HCT116 (cell line): ENCODE results near the gene GDAP1L1. TPM values are rescaled to one million over a fixed set of nuclear protein-coding genes. Genes with fewer than 3 reads are reported as not detected.
A peak's percentile ranks its signal among the peaks of the same experiment; 100 is the strongest.

Source experiments
- ATAC-seq: fragments of 200-7000 bp; cut with Tn5 transposase; 2 replicates; pipeline ENCODE4 v1.9.1; 2020; ENCODE audit warnings: mild to moderate bottlenecking, moderate library complexity
- BruUV-seq: library from RNA; stranded (reverse); fragments of 400-500 nt; replicated peaks from 2 replicates; lab custom pipeline; 2021; lab: Mats Ljungman, UMichigan
- CTCF ChIA-PET: fragments of 300-600 bp; sonication (Branson Sonifier 250); formaldehyde crosslinking; loops from one replicate; lab custom pipeline; 2021; ENCODE audit warnings: antibody characterized with exemption; lab: Charles Lee
- POLR2A ChIA-PET: fragments of 300-600, 350-600 bp; sonication (Branson Sonifier 250); formaldehyde crosslinking; loops from one replicate; lab custom pipeline; 2021; ENCODE audit warnings: antibody characterized with exemption; lab: Charles Lee
- RAD21 ChIA-PET, 2 experiments: fragments of 300-600 bp; sonication (Branson Sonifier 250); formaldehyde crosslinking; loops; one replicate each; lab custom pipeline; 2023; ENCODE audit warnings: low total read pairs in 2 of 2; ENCODE audit not compliant: uncharacterized antibody in 2 of 2, unreplicated experiment in 2 of 2, low non-redundant PET in 1 of 2; lab: Charles Lee
- DNase-seq: peaks from one replicate; pipeline ENCODE4 v3.0.0-alpha.2; 2010; ENCODE audit warnings: low read depth, low spot score
- H2AFZ ChIP-seq: fragments of 200-600 bp; shearing (Covaris generic), sonication (generic); 2 replicates; pipeline ENCODE4 v1.6.1; 2017; ENCODE audit warnings: low read depth, mixed run types, mixed read lengths, antibody characterized with exemption, low read length; ENCODE audit not compliant: poor library complexity, severe bottlenecking
- H3K27ac ChIP-seq: 2 replicates; pipeline ENCODE4 v1.5.1; 2012; ENCODE audit warnings: low read depth, low read length
- H3K27me3 ChIP-seq: fragments of 200-600 bp; sonication (generic); 2 replicates; pipeline ENCODE4 v1.6.1; 2016; ENCODE audit warnings: mixed run types, low read length, mixed read lengths; ENCODE audit not compliant: insufficient read depth
- H3K36me3 ChIP-seq, 2 experiments: fragments of 200-500 bp in 1 of 2; fragments of 200-600 bp in 1 of 2; sonication (Bioruptor generic) in 1 of 2; sonication (generic) in 1 of 2; 2 replicates each; pipeline versions ENCODE4 v1.5.1 to v1.6.1; 2014 to 2016; ENCODE audit warnings: low read length in 2 of 2, inconsistent platforms in 1 of 2, mixed read lengths in 1 of 2, mixed run types in 1 of 2; ENCODE audit not compliant: insufficient read depth in 2 of 2, control insufficient read depth in 1 of 2
- H3K4me1 ChIP-seq, 2 experiments: fragments of 200-600 bp in 1 of 2; sonication (generic) in 1 of 2; 2 replicates each; pipeline versions ENCODE4 v1.5.1 to v1.6.1; 2012 to 2017; ENCODE audit warnings: low read length in 2 of 2, inconsistent platforms in 1 of 2, mild to moderate bottlenecking in 1 of 2, mixed read lengths in 1 of 2, mixed run types in 1 of 2, moderate library complexity in 1 of 2; ENCODE audit not compliant: insufficient read depth in 2 of 2, control insufficient read depth in 1 of 2
- H3K4me2 ChIP-seq: fragments of 200-600 bp; sonication (generic); 2 replicates; pipeline ENCODE4 v1.6.1; 2017; ENCODE audit warnings: mixed run types, low read length, mixed read lengths
- H3K4me3 ChIP-seq, 2 experiments: fragments of 200-600 bp in 1 of 2; sonication (generic) in 1 of 2; replicated peaks in 1 of 2; 2 replicates each; pipeline ENCODE4 v1.5.1; 2011 to 2016; ENCODE audit warnings: low read length in 2 of 2, control low read depth in 1 of 2, low read depth in 1 of 2, mild to moderate bottlenecking in 1 of 2, mixed read lengths in 1 of 2, mixed run types in 1 of 2
- H3K79me2 ChIP-seq: fragments of 200-600 bp; sonication (generic); 2 replicates; pipeline ENCODE4 v1.6.1; 2017; ENCODE audit warnings: mild to moderate bottlenecking, mixed run types, low read length, moderate library complexity, mixed read lengths; ENCODE audit not compliant: insufficient read depth
- H3K9ac ChIP-seq: fragments of 200-600 bp; sonication (generic); 2 replicates; pipeline ENCODE4 v1.6.1; 2016; ENCODE audit warnings: low read length, mixed read lengths
- H3K9me2 ChIP-seq: fragments of 200-600 bp; sonication (generic), shearing (Covaris generic); 2 replicates; pipeline ENCODE4 v1.6.1; 2017; ENCODE audit warnings: mixed run types, mild to moderate bottlenecking, moderate library complexity; ENCODE audit not compliant: insufficient read depth
- H3K9me3 ChIP-seq, 2 experiments: fragments of 200-500 bp in 1 of 2; fragments of 200-600 bp in 1 of 2; sonication (Bioruptor generic) in 1 of 2; sonication (generic) in 1 of 2; 2 replicates each; pipeline ENCODE4 v1.6.1; 2014 to 2017; ENCODE audit warnings: low read length in 2 of 2, mixed read lengths in 2 of 2, inconsistent platforms in 1 of 2, low read depth in 1 of 2, mild to moderate bottlenecking in 1 of 2, mixed run types in 1 of 2, moderate library complexity in 1 of 2; ENCODE audit not compliant: control insufficient read depth in 1 of 2, insufficient read depth in 1 of 2
- H4K20me1 ChIP-seq: fragments of 200-600 bp; sonication (generic), shearing (Covaris generic); 2 replicates; pipeline ENCODE4 v1.6.1; 2017; ENCODE audit warnings: mixed run types, mild to moderate bottlenecking, moderate library complexity; ENCODE audit not compliant: insufficient read depth
- ELF1 ChIP-seq: IDR thresholded peaks from 2 replicates; pipeline ENCODE4 v1.6.1; 2012; ENCODE audit warnings: low read depth, borderline replicate concordance
- YY1 ChIP-seq: IDR thresholded peaks from 2 replicates; pipeline ENCODE4 v1.6.1; 2011; ENCODE audit warnings: low read length, low read depth, moderate library complexity, mild to moderate bottlenecking; ENCODE audit not compliant: insufficient replicate concordance; ENCODE audit errors: extremely low read depth
- ZFX ChIP-seq: fragments of 450-650 bp; IDR thresholded peaks from 2 replicates; pipeline ENCODE4 v1.6.1; 2017
- ZNF274 ChIP-seq: fragments of 200-500 bp; sonication (Bioruptor generic); IDR thresholded peaks from 2 replicates; pipeline ENCODE4 v1.6.1; 2014; ENCODE audit warnings: mild to moderate bottlenecking, low read depth, low read length, inconsistent platforms
- intact Hi-C: fragments of 100-400 bp; cut with micrococcal nuclease; formaldehyde crosslinking; loops from 2 replicates; pipeline ENCODE4 v1.10.0; 2022
- total RNA-seq: library from RNA; stranded (reverse); gene quantifications from one replicate; pipeline ENCODE4 v1.2.1, GENCODE V29; 2021; ENCODE audit not compliant: unreplicated experiment
- TF ChIP-seq, protein P1 (sequence below): IDR thresholded peaks from 2 replicates; pipeline ENCODE4 v1.6.1; 2011; ENCODE audit warnings: mild to moderate bottlenecking, low read length, moderate library complexity; ENCODE audit not compliant: insufficient replicate concordance; ENCODE audit errors: extremely low read depth

Gene GDAP1L1
- total RNA-seq, 1 experiment from 2014 or later = not detected

GRCh38 chr20:44280387-44280786 lies 33.3 kb downstream of the GDAP1L1 start:
- TF ChIP-seq, protein P1, sequence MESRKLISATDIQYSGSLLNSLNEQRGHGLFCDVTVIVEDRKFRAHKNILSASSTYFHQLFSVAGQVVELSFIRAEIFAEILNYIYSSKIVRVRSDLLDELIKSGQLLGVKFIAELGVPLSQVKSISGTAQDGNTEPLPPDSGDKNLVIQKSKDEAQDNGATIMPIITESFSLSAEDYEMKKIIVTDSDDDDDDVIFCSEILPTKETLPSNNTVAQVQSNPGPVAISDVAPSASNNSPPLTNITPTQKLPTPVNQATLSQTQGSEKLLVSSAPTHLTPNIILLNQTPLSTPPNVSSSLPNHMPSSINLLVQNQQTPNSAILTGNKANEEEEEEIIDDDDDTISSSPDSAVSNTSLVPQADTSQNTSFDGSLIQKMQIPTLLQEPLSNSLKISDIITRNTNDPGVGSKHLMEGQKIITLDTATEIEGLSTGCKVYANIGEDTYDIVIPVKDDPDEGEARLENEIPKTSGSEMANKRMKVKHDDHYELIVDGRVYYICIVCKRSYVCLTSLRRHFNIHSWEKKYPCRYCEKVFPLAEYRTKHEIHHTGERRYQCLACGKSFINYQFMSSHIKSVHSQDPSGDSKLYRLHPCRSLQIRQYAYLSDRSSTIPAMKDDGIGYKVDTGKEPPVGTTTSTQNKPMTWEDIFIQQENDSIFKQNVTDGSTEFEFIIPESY = no peak
- TF ChIP-seq ELF1 = no peak
- TF ChIP-seq YY1 = no peak
- TF ChIP-seq ZNF274 = no peak
- TF ChIP-seq, all 23 proteins: peak for 0

DNA sequence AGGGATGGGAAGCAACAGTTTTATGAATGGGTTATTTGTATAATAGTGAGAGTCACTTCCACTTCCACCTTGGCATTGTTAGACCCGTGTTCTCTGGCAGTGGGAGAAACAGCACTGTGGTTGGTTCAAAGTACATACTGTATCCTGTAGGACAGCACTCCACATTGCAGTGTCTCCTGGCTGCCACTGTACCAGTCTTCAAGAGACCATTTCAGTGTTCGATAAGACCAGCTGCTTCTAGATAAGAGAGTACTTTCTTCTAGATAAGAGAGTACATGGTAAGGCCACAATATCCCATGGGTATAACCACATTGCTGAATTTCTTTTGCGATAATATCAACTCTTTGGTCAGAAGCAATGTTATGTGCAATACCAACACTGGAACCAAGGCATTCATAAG lies 35.1 kb downstream of the GDAP1L1 start:
- POLR2A ChIA-PET = no interaction called here
- no peaks in the 10 kb centered on the region for H4K20me1 ChIP-seq
- no peak for TF ChIP-seq ZFX
- TF ChIP-seq, all 23 proteins: peak for 0
- ChIA-PET RAD21 (no interaction called here), CTCF (no interaction called here)
- intact Hi-C loops = no loop called here
- Histone ChIP-seq H3K4me3 (no peak overlapping the region), H3K9me2 (no peaks in the 10 kb centered on the region), H3K9ac (no peak overlapping the region), H3K9me3 (no peaks in the 10 kb centered on the region), H3K27me3 (no peaks in the 10 kb centered on the region), H3K27ac (no peak overlapping the region), H2AFZ (no peak overlapping the region), H3K79me2 (no peaks in the 10 kb centered on the region), H3K4me1 (peaks cover 0 to 20% of the 10 kb centered on the region in 2 experiments; a peak in 1 of 4 replicates), H3K36me3 (no peaks in the 10 kb centered on the region), H3K4me2 (no peak overlapping the region)
- BruUV-seq = no TSS peak
- ATAC-seq = no peak
- DNase-seq = no peak

More at GRCh38 chr20:44280387-44280786, 33.3 kb downstream of the GDAP1L1 start:
- Histone ChIP-seq H3K9me3 (no peaks in the 10 kb centered on the region), H3K4me1 (peaks cover 0 to 20% of the 10 kb centered on the region in 2 experiments; a peak in 1 of 4 replicates), H2AFZ (no peak overlapping the region), H3K27me3 (no peaks in the 10 kb centered on the region), H3K9ac (no peak overlapping the region), H3K79me2 (no peaks in the 10 kb centered on the region), H3K4me2 (no peak overlapping the region), H3K36me3 (no peaks in the 10 kb centered on the region), H3K4me3 (no peak overlapping the region), H3K9me2 (no peaks in the 10 kb centered on the region), H3K27ac (no peak overlapping the region), H4K20me1 (no peaks in the 10 kb centered on the region)
- BruUV-seq = no TSS peak
- DNase-seq (no peak), ATAC-seq (0 out of 2 replicates have a peak, but pooled peaks have one; percentile 22)
- RAD21 ChIA-PET = no interaction called here
- CTCF ChIA-PET = no interaction called here
- POLR2A ChIA-PET = no interaction called here
- intact Hi-C loops = no loop called here
